Ovary (tissue), 9 donors: Measurements from ENCODE around the gene KLHL17. TPM values are rescaled to one million over a fixed set of nuclear protein-coding genes. Genes with fewer than 3 reads are reported as not detected.

Experiments used
- DNase-seq, 5 donors: peaks; one replicate each; pipeline ENCODE4 v3.0.0-alpha.2; 2019 to 2020
- H3K27ac ChIP-seq, 2 donors: fragments of 200-600 bp; one replicate each; pipeline versions ENCODE4 v1.5.1 to v1.8.0; 2019 to 2022
- H3K27me3 ChIP-seq: fragments of 200-600 bp; one replicate; pipeline ENCODE4 v1.8.0; 2022
- H3K36me3 ChIP-seq: fragments of 200-600 bp; sonication (generic); one replicate; pipeline ENCODE4 v1.5.1; 2019
- H3K4me1 ChIP-seq: one replicate; pipeline ENCODE4 v1.8.1; 2013; ENCODE audit warnings: mild to moderate bottlenecking, moderate library complexity; ENCODE audit not compliant: insufficient read depth
- H3K4me3 ChIP-seq: fragments of 200-600 bp; sonication (generic); one replicate; pipeline ENCODE4 v1.5.1; 2017
- H3K9me3 ChIP-seq, 2 donors: fragments of 200-600 bp in 1 of 2; sonication (generic) in 1 of 2; one replicate each; pipeline versions ENCODE4 v1.5.1 to v1.8.1; 2013 to 2019; ENCODE audit warnings: mild to moderate bottlenecking in 1 of 2, moderate library complexity in 1 of 2
- EP300 ChIP-seq: sonication (generic); formaldehyde crosslinking; IDR thresholded peaks from one replicate; pipeline ENCODE4 v1.6.1; 2017; ENCODE audit warnings: antibody characterized with exemption
- POLR2A ChIP-seq: fragments of 450-650 bp; IDR thresholded peaks from one replicate; pipeline ENCODE4 v1.6.1; 2017; ENCODE audit warnings: antibody characterized with exemption, mild to moderate bottlenecking, moderate library complexity
- WGBS, 3 donors: extraction: QIAGEN DNeasy Blood & Tissue Kit in 1 of 3; methylation state at CpG; one replicate each; pipeline versions ENCODE4 v1.1.5 to v1.1.7; 2013 to 2017; 5-methylcytosine and 5-hydroxymethylcytosine counted together
- intact Hi-C, 4 donors: fragments of 100-400 bp; cut with DNase I; formaldehyde crosslinking; loops; one replicate each; pipeline versions ENCODE4 v1.11.0 to v1.15.1; 2022 to 2023
- polyA plus RNA-seq, 2 donors: library from polyadenylated mRNA; stranded (reverse); fragments of 200-250 nt in 1 of 2; fragments of 350-450 nt in 1 of 2; fragmentation: Illumina TruSeq in 1 of 2; extraction: RNeasy Lipid Tissue Mini Kit (QIAGEN cat#74804) in 1 of 2; gene quantifications; one replicate each; pipeline ENCODE4 v1.2.3, GENCODE V29; 2013 to 2014
- total RNA-seq, 7 donors: library from RNA; depleted of rRNA in 2 of 7; stranded (reverse); fragments of >200 nt in 2 of 7; fragmentation: NEBNext Ultra II Directional in 3 of 7; extraction: Animal tissue kit (Norgen Biotek cat#: 25700) in 3 of 7; gene quantifications; one replicate each; pipeline versions ENCODE4 v1.1.0 to v1.2.4, GENCODE V29; 2016 to 2023
- TF ChIP-seq, protein P1 (sequence below), 3 donors: fragments of 450-650 bp in 2 of 3; fragments of 200-600 bp in 1 of 3; IDR thresholded peaks; one replicate each; pipeline versions ENCODE4 v1.5.1 to v1.8.0; 2016 to 2022; ENCODE audit warnings: antibody characterized with exemption in 3 of 3, mild to moderate bottlenecking in 1 of 3
- donor health status: DM: no; HTN: no; CAD: no; lungs with moderate emphysema.
- donor health status: DM: no; HTN: no; CAD: no.
- donor health status: Bipolar disorder and iron deficiency.
- donor health status: DM: yes; HTN: yes; CAD: no.
- donor health status: DM: no; HTN: no; CAD: no.
- donor health status: DM: yes; HTN: yes; CAD: no.

Gene KLHL17
- total and polyA plus RNA-seq, 9 donors, result 0.13 to 6.7 (median 2.1) TPM

DNA sequence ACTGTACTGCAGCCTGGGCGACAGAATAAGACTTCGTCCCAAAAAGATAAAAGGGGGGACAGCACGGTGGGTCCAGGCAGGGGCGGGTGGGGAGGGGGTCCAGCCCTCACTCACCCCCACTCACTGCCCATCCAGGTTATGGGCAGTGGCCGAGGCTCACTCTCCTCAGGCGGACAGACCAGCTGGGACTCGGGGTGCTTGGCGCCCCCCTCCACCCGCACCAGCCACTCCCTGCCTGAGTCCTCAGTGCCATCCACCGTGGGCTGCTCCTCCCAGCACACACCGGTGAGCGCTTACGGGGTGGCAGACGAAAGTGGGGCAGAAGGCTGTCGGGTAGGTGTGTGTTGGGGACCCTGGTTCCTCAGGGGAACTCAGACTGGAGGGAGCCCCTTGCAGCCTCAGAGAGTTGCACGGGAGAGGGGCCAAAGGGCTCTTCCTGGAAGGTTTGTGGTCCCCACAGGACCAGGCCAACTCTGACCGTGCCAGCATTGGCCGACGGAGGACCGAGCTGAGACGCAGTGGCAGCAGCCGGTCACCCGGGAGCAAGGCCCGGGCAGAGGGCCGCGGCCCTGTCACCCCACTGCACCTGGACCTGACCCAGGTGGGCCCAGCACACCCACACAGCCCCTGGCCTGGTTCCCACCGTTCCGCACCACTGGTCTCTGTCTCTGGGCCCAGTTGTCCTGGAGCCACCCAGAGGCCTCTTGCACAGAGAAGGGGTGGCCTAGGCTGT lies 12.5 kb downstream of the KLHL17 start:
- no peaks in the 10 kb centered on the region for H3K9me3 ChIP-seq
- H3K27ac ChIP-seq, result no peak overlapping the region
- no peaks in the 10 kb centered on the region for H3K36me3 ChIP-seq
- 70 to 79% (median 73%) methylated on average over 25 to 28 of the region's 28 CpGs for WGBS, 3 donors
- TF ChIP-seq, protein P1, sequence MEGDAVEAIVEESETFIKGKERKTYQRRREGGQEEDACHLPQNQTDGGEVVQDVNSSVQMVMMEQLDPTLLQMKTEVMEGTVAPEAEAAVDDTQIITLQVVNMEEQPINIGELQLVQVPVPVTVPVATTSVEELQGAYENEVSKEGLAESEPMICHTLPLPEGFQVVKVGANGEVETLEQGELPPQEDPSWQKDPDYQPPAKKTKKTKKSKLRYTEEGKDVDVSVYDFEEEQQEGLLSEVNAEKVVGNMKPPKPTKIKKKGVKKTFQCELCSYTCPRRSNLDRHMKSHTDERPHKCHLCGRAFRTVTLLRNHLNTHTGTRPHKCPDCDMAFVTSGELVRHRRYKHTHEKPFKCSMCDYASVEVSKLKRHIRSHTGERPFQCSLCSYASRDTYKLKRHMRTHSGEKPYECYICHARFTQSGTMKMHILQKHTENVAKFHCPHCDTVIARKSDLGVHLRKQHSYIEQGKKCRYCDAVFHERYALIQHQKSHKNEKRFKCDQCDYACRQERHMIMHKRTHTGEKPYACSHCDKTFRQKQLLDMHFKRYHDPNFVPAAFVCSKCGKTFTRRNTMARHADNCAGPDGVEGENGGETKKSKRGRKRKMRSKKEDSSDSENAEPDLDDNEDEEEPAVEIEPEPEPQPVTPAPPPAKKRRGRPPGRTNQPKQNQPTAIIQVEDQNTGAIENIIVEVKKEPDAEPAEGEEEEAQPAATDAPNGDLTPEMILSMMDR (IDR thresholded peaks at IDR 0.05), result no peak
- no peak for TF ChIP-seq POLR2A
- no peak for TF ChIP-seq EP300
- peak in 1 of 5 donors; percentile 28 for DNase-seq
- H3K4me1 ChIP-seq, result peaks cover 2% of the 10 kb centered on the region
- intact Hi-C loops, result no loop called here
- H3K27me3 ChIP-seq, result no peaks in the 10 kb centered on the region
- no peak overlapping the region for H3K4me3 ChIP-seq

DNA sequence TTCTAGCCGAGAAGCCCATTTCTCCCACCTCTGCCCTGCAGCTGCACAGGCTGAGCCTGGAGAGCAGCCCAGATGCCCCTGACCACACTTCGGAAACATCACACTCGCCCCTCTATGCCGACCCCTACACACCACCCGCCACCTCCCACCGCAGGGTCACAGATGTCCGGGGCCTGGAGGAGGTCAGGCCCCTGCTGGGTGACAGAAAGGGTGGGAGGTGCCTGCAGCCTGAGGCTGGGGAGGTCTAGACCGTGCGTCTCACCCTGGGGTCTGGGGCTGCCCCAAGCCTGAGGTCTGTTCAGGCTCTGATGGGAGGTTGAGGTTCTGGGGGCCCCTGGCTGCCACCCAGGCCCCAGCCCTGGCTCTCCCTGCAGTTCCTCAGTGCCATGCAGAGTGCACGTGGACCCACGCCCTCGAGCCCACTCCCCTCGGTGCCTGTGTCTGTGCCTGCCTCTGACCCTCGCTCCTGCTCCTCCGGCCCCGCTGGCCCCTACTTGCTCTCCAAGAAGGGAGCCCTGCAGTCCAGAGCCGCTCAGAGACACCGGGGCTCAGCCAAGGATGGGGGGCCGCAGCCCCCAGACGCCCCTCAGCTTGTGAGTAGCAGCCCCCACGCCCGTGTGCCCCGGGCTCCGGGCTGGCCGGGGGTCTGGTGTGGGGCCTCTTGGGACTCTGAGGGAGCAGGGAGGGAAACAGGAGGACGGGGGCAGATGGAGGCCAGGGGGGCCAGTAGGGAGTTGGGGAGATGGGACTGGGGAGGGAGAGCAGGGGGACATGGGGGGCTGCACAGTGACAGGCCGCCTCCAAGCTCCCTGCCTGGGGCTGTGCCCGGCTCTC lies 13.3 kb downstream of the KLHL17 start:
- H3K27me3 ChIP-seq, result no peaks in the 10 kb centered on the region
- DNase-seq, result peak in 1 of 5 donors; percentile 30
- H3K9me3 ChIP-seq, result no peaks in the 10 kb centered on the region
- no peak overlapping the region for H3K4me3 ChIP-seq
- no peak overlapping the region for H3K27ac ChIP-seq
- H3K36me3 ChIP-seq, result no peaks in the 10 kb centered on the region
- H3K4me1 ChIP-seq, result peaks cover 2% of the 10 kb centered on the region
- intact Hi-C loops, result no loop called here
- WGBS, 3 donors, result 56 to 74% (median 58%) methylated on average over 25 to 28 of the region's 28 CpGs
- no peak for TF ChIP-seq POLR2A
- TF ChIP-seq, protein P1 (IDR thresholded peaks at IDR 0.05), result no peak
- TF ChIP-seq EP300, result no peak

DNA sequence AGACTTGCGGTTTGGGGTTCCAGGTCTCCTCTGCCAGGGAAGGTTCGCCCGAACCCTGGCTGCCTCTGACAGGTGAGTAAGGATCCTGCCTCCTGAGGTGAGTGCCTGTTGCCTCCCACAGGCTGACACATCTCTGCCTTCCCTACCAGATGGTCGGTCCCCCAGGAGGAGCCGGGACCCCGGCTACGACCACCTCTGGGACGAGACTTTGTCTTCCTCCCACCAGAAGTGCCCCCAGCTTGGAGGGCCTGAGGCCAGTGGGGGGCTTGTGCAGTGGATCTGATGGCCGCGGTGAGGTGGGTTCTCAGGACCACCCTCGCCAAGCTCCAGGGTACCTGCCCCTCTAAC lies 13.9 kb downstream of the KLHL17 start:
- Histone ChIP-seq H3K27me3 (no peaks in the 10 kb centered on the region), H3K4me1 (peaks cover 2% of the 10 kb centered on the region), H3K27ac (no peak overlapping the region), H3K36me3 (no peaks in the 10 kb centered on the region), H3K9me3 (no peaks in the 10 kb centered on the region), H3K4me3 (no peak overlapping the region)
- DNase-seq, result peak in 1 of 5 donors; percentile 8
- intact Hi-C loops, result no loop called here
- TF ChIP-seq POLR2A (no peak), EP300 (no peak)
- WGBS, 3 donors, result 67 to 76% (median 71%) methylated on average over 11 of the region's 11 CpGs

DNA sequence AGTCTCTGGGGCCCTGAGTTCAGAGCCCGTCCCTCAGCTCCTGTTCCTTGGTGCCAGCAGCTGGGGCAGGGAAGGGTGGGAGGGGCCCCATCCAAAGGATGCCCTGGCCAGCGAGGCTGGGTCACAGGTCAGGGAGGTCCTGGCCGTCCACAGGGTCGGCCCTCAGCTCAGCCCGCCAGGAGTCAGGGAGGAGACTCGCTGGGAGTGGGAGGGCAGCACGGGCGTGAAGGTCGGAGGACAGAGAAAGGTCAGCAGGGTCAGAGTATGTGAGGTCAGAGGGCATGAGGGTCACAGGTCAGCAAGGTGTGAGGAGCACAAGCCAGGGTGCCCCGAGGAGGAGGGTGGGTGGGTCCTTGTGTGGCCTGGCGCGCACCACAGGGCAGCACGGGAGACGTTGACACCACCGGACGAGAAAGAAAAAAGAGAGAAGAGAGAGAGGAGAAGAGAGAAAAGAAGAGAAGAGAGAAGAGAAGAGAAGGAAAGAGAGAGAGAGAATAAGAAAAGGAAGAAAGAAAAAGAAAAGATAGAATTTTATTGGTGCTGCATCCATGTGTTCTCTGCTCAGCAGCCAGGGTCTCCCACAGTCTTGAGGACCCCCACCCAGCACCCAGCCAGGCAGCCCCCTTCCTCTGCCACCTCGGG lies 14.4 kb downstream of the KLHL17 start:
- Histone ChIP-seq H3K27ac (no peak overlapping the region), H3K27me3 (no peaks in the 10 kb centered on the region)
- WGBS, 3 donors, result 42 to 56% (median 47%) methylated on average over 16 to 17 of the region's 17 CpGs

More for the DNA sequence above, 14.4 kb downstream of the KLHL17 start:
- H3K9me3 ChIP-seq, result no peaks in the 10 kb centered on the region
- H3K4me1 ChIP-seq, result peaks cover 2% of the 10 kb centered on the region
- H3K4me3 ChIP-seq, result no peak overlapping the region
- TF ChIP-seq, protein P1 (IDR thresholded peaks at IDR 0.05), result no peak
- TF ChIP-seq POLR2A (no peak), EP300 (no peak)
- intact Hi-C loops, result no loop called here
- no peaks in the 10 kb centered on the region for H3K36me3 ChIP-seq
- peak in 2 of 5 donors; percentile 16 to 36 for DNase-seq
